GM23248 (cell line): ENCODE results near the gene LY86.

Experiments used
- EZH2 ChIP-seq: fragments of 200-600 bp; sonication (generic); IDR thresholded peaks from 2 replicates; pipeline ENCODE4 v1.6.1; 2018; ENCODE audit warnings: antibody characterized with exemption, mild to moderate bottlenecking; ENCODE audit not compliant: insufficient read depth, poor library complexity, severe bottlenecking
- EZH2phosphoT487 ChIP-seq: fragments of 200-600 bp; sonication (generic); IDR thresholded peaks from 2 replicates; pipeline ENCODE4 v1.6.1; 2018; ENCODE audit warnings: antibody characterized with exemption, moderate library complexity, mild to moderate bottlenecking, low read depth; ENCODE audit not compliant: insufficient read depth

DNA sequence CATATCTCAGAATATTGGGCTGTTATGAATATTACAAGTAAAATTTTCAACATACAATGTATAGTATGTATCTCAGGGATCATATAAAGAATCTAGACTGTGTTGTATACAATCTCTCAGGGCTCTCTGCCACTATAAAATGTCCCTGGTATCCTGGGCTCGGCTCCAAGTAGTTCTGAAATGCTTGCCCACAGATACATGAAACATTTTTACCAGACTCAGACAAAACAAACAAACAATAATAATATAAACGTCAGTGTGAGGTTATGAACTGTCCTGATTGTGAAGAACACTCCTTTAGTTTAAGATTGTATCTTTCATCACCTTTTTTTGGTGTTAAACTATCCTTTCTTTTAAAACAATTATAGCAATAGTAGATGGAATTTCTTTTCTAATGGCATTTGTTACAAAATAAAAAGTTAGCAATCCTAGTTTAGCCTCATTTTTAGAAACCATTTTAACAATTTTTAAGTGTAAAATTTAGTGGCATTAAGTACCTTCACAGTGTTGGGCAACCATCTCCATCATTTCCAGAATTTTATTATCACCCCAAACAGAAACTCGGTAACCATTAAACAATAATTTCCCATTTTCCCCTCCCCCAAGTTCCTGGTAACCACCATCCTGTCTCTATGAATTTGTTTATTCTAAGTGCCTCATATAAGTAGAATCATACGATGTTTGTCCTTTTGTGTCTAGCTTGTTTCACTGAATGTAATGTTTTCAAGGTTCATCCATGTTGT lies 17.4 kb upstream of the LY86 start:
- TF ChIP-seq EZH2 (no peak), EZH2phosphoT487 (no peak)
